Upper lobe of left lung (tissue), 6 donors: ENCODE results near the gene CD302. TPM values are rescaled to one million over a fixed set of nuclear protein-coding genes. Genes with fewer than 3 reads are reported as not detected.
"Not testable (repeated sequence)": the region's sequence is repeated elsewhere in the genome, so short reads cannot be mapped to it uniquely, and the experiment has no call there.

Source experiments
- ATAC-seq, 2 donors: fragments of 200-7000 bp; cut with Tn5 transposase; one replicate each; pipeline ENCODE4 v1.9.1; 2022; ENCODE audit warnings: mild to moderate bottlenecking in 2 of 2, moderate library complexity in 2 of 2; ENCODE audit not compliant: low FRiP score in 2 of 2
- DNase-seq, 2 donors: peaks; one replicate each; pipeline ENCODE4 v3.0.0-alpha.2; 2019 to 2020
- H3K27ac ChIP-seq, 4 donors: fragments of 200-600 bp; sonication (generic); one replicate each; pipeline ENCODE4 v1.5.1; 2016 to 2019
- H3K27me3 ChIP-seq, 4 donors: fragments of 200-600 bp; sonication (generic); one replicate each; pipeline ENCODE4 v1.5.1; 2017 to 2019
- H3K36me3 ChIP-seq, 4 donors: fragments of 200-600 bp; sonication (generic); one replicate each; pipeline ENCODE4 v1.5.1; 2016 to 2019
- H3K4me1 ChIP-seq, 4 donors: fragments of 200-600 bp; sonication (generic); one replicate each; pipeline ENCODE4 v1.5.1; 2018 to 2019
- H3K4me3 ChIP-seq, 4 donors: fragments of 200-600 bp; sonication (generic); one replicate each; pipeline ENCODE4 v1.5.1; 2017 to 2019; ENCODE audit warnings: mild to moderate bottlenecking in 2 of 4, moderate library complexity in 1 of 4
- H3K9me3 ChIP-seq, 4 donors: fragments of 200-600 bp; sonication (generic); one replicate each; pipeline ENCODE4 v1.5.1; 2018 to 2019
- CTCF ChIP-seq, 6 experiments: fragments of 450-650 bp in 4 of 6; fragments of 200-600 bp in 2 of 6; sonication (generic) in 2 of 6; IDR thresholded peaks; one replicate each; pipeline ENCODE4 v1.5.1; 2016 to 2019; ENCODE audit warnings: antibody characterized with exemption in 6 of 6
- EP300 ChIP-seq, 4 donors: sonication (generic); formaldehyde crosslinking; IDR thresholded peaks; one replicate each; pipeline ENCODE4 v1.5.1; 2017; ENCODE audit warnings: antibody characterized with exemption in 4 of 4, control low read depth in 2 of 4
- POLR2A ChIP-seq, 4 donors: fragments of 450-650 bp; IDR thresholded peaks; one replicate each; pipeline ENCODE4 v1.5.1; 2016 to 2017; ENCODE audit warnings: antibody characterized with exemption in 4 of 4, mild to moderate bottlenecking in 2 of 4
- POLR2AphosphoS5 ChIP-seq, 2 donors: sonication (generic); formaldehyde crosslinking; IDR thresholded peaks; one replicate each; pipeline ENCODE4 v1.5.1; 2017; ENCODE audit warnings: antibody characterized with exemption in 2 of 2
- WGBS, 2 donors: methylation state at CpG; one replicate each; pipeline ENCODE4 v1.1.5; 2017 to 2018; 5-methylcytosine and 5-hydroxymethylcytosine counted together
- total RNA-seq, 6 donors: library from RNA; depleted of rRNA in 4 of 6; stranded (reverse); fragments of >200 nt in 4 of 6; gene quantifications; one replicate each; pipeline versions ENCODE4 v1.1.0 to v1.2.1, GENCODE V29; 2016 to 2021
- donor health status: DM: no; HTN: no; CAD: no; lungs with moderate emphysema.
- donor health status: DM: no; HTN: yes; CAD: no; lungs with severe emphysema.

Gene CD302
- total RNA-seq, 6 donors from 2014 or later = 36.7 to 142 (median 83.0) TPM

GRCh38 chr2:159735648-159736047 lies 62.4 kb downstream of the CD302 start:
- H3K9me3 ChIP-seq = no peaks in the 10 kb centered on the region
- H3K4me1 ChIP-seq = peaks cover 0 to 21% (median 0%) of the 10 kb centered on the region in 4 donors
- no peak overlapping the region for H3K4me3 ChIP-seq
- no peak for ATAC-seq
- WGBS, 2 donors = 93 to 94% methylated on average over 1 of the region's 1 CpG
- H3K27ac ChIP-seq = no peak overlapping the region
- no peaks in the 10 kb centered on the region for H3K27me3 ChIP-seq
- no peak for DNase-seq
- H3K36me3 ChIP-seq = peaks cover 3 to 79% (median 43%) of the 10 kb centered on the region in 4 donors
- TF ChIP-seq POLR2A (IDR thresholded peaks at IDR 0.05) (no peak), POLR2AphosphoS5 (IDR thresholded peaks at IDR 0.05) (no peak), CTCF (IDR thresholded peaks at IDR 0.05) (no peak), EP300 (IDR thresholded peaks at IDR 0.05) (no peak)

- Histone ChIP-seq H3K36me3 (peaks cover 4 to 46% (median 29%) of the 10 kb centered on the region in 4 donors), H3K4me1 (peaks cover 2 to 39% (median 10%) of the 10 kb centered on the region in 4 donors), H3K27me3 (no peaks in the 10 kb centered on the region), H3K9me3 (no peaks in the 10 kb centered on the region), H3K4me3 (no peak overlapping the region), H3K27ac (no peak overlapping the region)
- ATAC-seq = no peak
- TF ChIP-seq CTCF (IDR thresholded peaks at IDR 0.05) (no peak), POLR2AphosphoS5 (IDR thresholded peaks at IDR 0.05) (no peak), EP300 (IDR thresholded peaks at IDR 0.05) (no peak), POLR2A (IDR thresholded peaks at IDR 0.05) (no peak)
- WGBS, 2 donors = 38 to 60% methylated on average over 3 of the region's 3 CpGs
- DNase-seq = no peak
Observed at GRCh38 chr2:159728629-159729028, 69.4 kb downstream of the CD302 start.

- TF ChIP-seq POLR2AphosphoS5 (IDR thresholded peaks at IDR 0.05) (no peak), EP300 (IDR thresholded peaks at IDR 0.05) (no peak), CTCF (IDR thresholded peaks at IDR 0.05) (no peak), POLR2A (IDR thresholded peaks at IDR 0.05) (no peak)
- peaks cover 1 to 25% (median 9%) of the 10 kb centered on the region in 4 donors for H3K36me3 ChIP-seq
- no peak overlapping the region for H3K27ac ChIP-seq
- no peak for ATAC-seq
- no peaks in the 10 kb centered on the region for H3K9me3 ChIP-seq
- H3K4me1 ChIP-seq = peaks cover 24 to 51% (median 29%) of the 10 kb centered on the region in 4 donors
- no peak for DNase-seq
- 89 to 97% methylated on average over 3 of the region's 3 CpGs for WGBS, 2 donors
- H3K4me3 ChIP-seq = no peak overlapping the region
- no peaks in the 10 kb centered on the region for H3K27me3 ChIP-seq
Observed at GRCh38 chr2:159725713-159726112, 72.3 kb downstream of the CD302 start.

- H3K36me3 ChIP-seq = peaks cover 0 to 25% (median 10%) of the 10 kb centered on the region in 4 donors
- H3K27me3 ChIP-seq, DNase-seq, H3K9me3 ChIP-seq, ATAC-seq, H3K4me3 ChIP-seq, H3K27ac ChIP-seq: not testable (repeated sequence)
- H3K4me1 ChIP-seq = peaks cover 24 to 55% (median 29%) of the 10 kb centered on the region in 4 donors
- WGBS, 2 donors = 89 to 91% methylated on average over 6 of the region's 6 CpGs
Observed at GRCh38 chr2:159724795-159725572, 73.0 kb downstream of the CD302 start.

- 78 to 91% methylated on average over 2 of the region's 2 CpGs for WGBS, 2 donors
- Histone ChIP-seq H3K4me1 (peaks cover 29 to 53% (median 34%) of the 10 kb centered on the region in 4 donors), H3K4me3 (no peak overlapping the region), H3K27ac (no peak overlapping the region), H3K36me3 (peaks cover 5 to 28% (median 10%) of the 10 kb centered on the region in 4 donors), H3K27me3 (no peaks in the 10 kb centered on the region), H3K9me3 (no peaks in the 10 kb centered on the region)
- TF ChIP-seq POLR2AphosphoS5 (IDR thresholded peaks at IDR 0.05) = no peak
- no peak for TF ChIP-seq CTCF (IDR thresholded peaks at IDR 0.05)
- no peak for ATAC-seq
- DNase-seq = no peak
Observed at GRCh38 chr2:159722580-159722979, 75.4 kb downstream of the CD302 start.
